Gastrocnemius medialis (tissue), 4 donors: Measurements from ENCODE around the gene PPFIBP2.

ENCODE experiments used
- POLR2A ChIP-seq, 2 donors: fragments of 450-650 bp; IDR thresholded peaks; one replicate each; pipeline ENCODE4 v1.6.1; 2017; ENCODE audit warnings: antibody characterized with exemption in 2 of 2, mild to moderate bottlenecking in 2 of 2, moderate library complexity in 2 of 2
- TF ChIP-seq, protein P1 (sequence below), 5 experiments: fragments of 450-650 bp in 3 of 5; fragments of 200-600 bp in 2 of 5; sonication (generic) in 2 of 5; IDR thresholded peaks in 4 of 5; conservative IDR thresholded peaks in 1 of 5; 1 replicate in 4 of 5; 2 replicates in 1 of 5; pipeline ENCODE4 v1.5.1; 2016 to 2019; ENCODE audit warnings: antibody characterized with exemption in 5 of 5, mild to moderate bottlenecking in 3 of 5, moderate library complexity in 3 of 5

DNA sequence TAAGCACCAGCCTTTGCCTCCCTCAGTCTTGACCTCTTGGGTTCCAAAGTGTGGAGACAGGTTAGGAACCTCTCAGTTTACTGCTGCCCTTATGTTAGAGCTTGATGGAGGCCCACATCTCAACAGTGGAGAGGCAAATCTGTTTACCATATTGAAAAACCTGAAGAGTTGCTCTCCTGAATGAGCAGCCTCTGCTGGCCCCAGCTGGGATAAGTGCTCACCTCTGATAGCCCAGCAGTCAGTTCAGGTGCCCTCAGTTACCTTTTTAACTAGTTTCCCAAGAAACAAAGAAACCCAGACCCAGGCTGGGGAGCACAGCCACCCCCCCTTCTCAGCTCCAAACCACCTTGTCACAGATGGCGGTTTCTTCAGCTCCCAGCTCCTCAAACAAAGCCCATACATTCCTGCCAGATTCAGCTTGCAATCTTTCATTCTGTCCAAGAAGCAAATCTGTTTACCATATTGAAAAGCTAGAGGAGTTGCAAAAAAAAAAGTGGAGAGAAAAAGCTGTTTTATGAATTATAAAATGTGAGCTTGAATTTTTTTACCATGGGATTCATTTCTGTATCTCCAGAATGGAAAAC, 57.2 kb downstream of the PPFIBP2 start:
- TF ChIP-seq, protein P1, sequence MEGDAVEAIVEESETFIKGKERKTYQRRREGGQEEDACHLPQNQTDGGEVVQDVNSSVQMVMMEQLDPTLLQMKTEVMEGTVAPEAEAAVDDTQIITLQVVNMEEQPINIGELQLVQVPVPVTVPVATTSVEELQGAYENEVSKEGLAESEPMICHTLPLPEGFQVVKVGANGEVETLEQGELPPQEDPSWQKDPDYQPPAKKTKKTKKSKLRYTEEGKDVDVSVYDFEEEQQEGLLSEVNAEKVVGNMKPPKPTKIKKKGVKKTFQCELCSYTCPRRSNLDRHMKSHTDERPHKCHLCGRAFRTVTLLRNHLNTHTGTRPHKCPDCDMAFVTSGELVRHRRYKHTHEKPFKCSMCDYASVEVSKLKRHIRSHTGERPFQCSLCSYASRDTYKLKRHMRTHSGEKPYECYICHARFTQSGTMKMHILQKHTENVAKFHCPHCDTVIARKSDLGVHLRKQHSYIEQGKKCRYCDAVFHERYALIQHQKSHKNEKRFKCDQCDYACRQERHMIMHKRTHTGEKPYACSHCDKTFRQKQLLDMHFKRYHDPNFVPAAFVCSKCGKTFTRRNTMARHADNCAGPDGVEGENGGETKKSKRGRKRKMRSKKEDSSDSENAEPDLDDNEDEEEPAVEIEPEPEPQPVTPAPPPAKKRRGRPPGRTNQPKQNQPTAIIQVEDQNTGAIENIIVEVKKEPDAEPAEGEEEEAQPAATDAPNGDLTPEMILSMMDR (IDR thresholded peaks at IDR 0.05 in 4 of 5, conservative IDR thresholded peaks at IDR 0.05 in 1 of 5) = no peak
- no peak for TF ChIP-seq POLR2A (IDR thresholded peaks at IDR 0.05)
